Neural progenitor cell (in vitro differentiated cells): ENCODE results near the gene PIK3C2B. TPM values are rescaled to one million over a fixed set of nuclear protein-coding genes. Genes with fewer than 3 reads are reported as not detected.

Source experiments
- DNase-seq: peaks from one replicate; pipeline ENCODE4 v3.0.0-alpha.2; 2016; ENCODE audit warnings: low spot score
- H2AFZ ChIP-seq: fragments of 200-600 bp; sonication (generic); replicated peaks from 2 replicates; pipeline ENCODE4 v1.6.1; 2016; ENCODE audit warnings: antibody characterized with exemption
- H3F3A ChIP-seq: fragments of 200-600 bp; sonication (generic); 2 replicates; pipeline ENCODE4 v1.6.1; 2016; ENCODE audit warnings: antibody characterized with exemption, low read depth
- H3K27ac ChIP-seq: fragments of 200-600 bp; sonication (generic); 2 replicates; pipeline ENCODE4 v1.5.1; 2016; ENCODE audit warnings: mild to moderate bottlenecking
- H3K27me3 ChIP-seq: fragments of 200-600 bp; sonication (generic); 2 replicates; pipeline ENCODE4 v1.6.1; 2016; ENCODE audit warnings: mild to moderate bottlenecking, moderate library complexity
- H3K36me3 ChIP-seq: fragments of 200-600 bp; sonication (generic); 2 replicates; pipeline ENCODE4 v1.5.1; 2016
- H3K4me1 ChIP-seq: fragments of 200-600 bp; sonication (generic); 2 replicates; pipeline ENCODE4 v1.6.1; 2016; ENCODE audit warnings: mixed run types
- H3K4me2 ChIP-seq: fragments of 200-600 bp; sonication (generic); 2 replicates; pipeline ENCODE4 v1.6.1; 2016
- H3K4me3 ChIP-seq: fragments of 200-600 bp; sonication (generic); 2 replicates; pipeline ENCODE4 v1.5.1; 2016
- H3K79me2 ChIP-seq: fragments of 200-600 bp; sonication (generic); 2 replicates; pipeline ENCODE4 v1.6.1; 2016; ENCODE audit warnings: low read depth
- H3K9ac ChIP-seq: fragments of 200-600 bp; sonication (generic); 2 replicates; pipeline ENCODE4 v1.6.1; 2016
- H3K9me3 ChIP-seq: fragments of 200-600 bp; sonication (generic); 2 replicates; pipeline ENCODE4 v1.5.1; 2016; ENCODE audit warnings: low read depth
- H4K20me1 ChIP-seq: fragments of 200-600 bp; sonication (generic); 2 replicates; pipeline ENCODE4 v1.6.1; 2016; ENCODE audit warnings: low read depth
- H3K27ac Mint-ChIP-seq: 3 replicates; pipeline ENCODE4 v1.8.0; 2021; ENCODE audit warnings: mixed read lengths
- H3K27me3 Mint-ChIP-seq: 2 replicates; pipeline ENCODE4 v1.8.0; 2022; ENCODE audit warnings: low read depth, mild to moderate bottlenecking, inconsistent platforms, moderate library complexity, mixed read lengths; ENCODE audit not compliant: insufficient read depth
- H3K36me3 Mint-ChIP-seq: 3 replicates; pipeline ENCODE4 v1.8.0; 2021; ENCODE audit warnings: mixed read lengths
- H3K4me1 Mint-ChIP-seq: 3 replicates; pipeline ENCODE4 v1.8.0; 2021; ENCODE audit warnings: mixed read lengths
- H3K4me3 Mint-ChIP-seq: 3 replicates; pipeline ENCODE4 v1.8.0; 2021; ENCODE audit warnings: mild to moderate bottlenecking, moderate library complexity, mixed read lengths
- H3K9me3 Mint-ChIP-seq: 3 replicates; pipeline ENCODE4 v1.8.0; 2020; ENCODE audit warnings: mixed read lengths
- CTCF ChIP-seq: fragments of 200-600 bp; sonication (generic); IDR thresholded peaks from 2 replicates; pipeline ENCODE4 v1.5.1; 2017; ENCODE audit warnings: antibody characterized with exemption, mild to moderate bottlenecking
- EZH2 ChIP-seq: fragments of 200-600 bp; sonication (generic); IDR thresholded peaks from 2 replicates; pipeline ENCODE4 v1.6.1; 2017; ENCODE audit warnings: antibody characterized with exemption, mild to moderate bottlenecking, moderate library complexity
- EZH2phosphoT487 ChIP-seq: fragments of 200-600 bp; sonication (generic); IDR thresholded peaks from 2 replicates; pipeline ENCODE4 v1.6.1; 2017; ENCODE audit warnings: antibody characterized with exemption
- total RNA-seq: library from RNA; depleted of rRNA; stranded (reverse); fragments of >200 nt; gene quantifications from 2 replicates; pipeline ENCODE4 v1.2.3, GENCODE V29; 2015; ENCODE audit warnings: low replicate concordance

The PIK3C2B gene
- total RNA-seq, 1 donor from 2014 or later = 20.7 TPM

- Histone ChIP-seq H3K27ac (no peak overlapping the region), H3K27me3 (no peaks in the 10 kb centered on the region), H3K9ac (no peak overlapping the region), H4K20me1 (peaks cover 9% of the 10 kb centered on the region), H3K4me2 (no peak overlapping the region), H3F3A (peaks cover 14% of the 10 kb centered on the region), H3K9me3 (no peaks in the 10 kb centered on the region), H3K4me3 (no peak overlapping the region), H3K4me1 (peaks cover 17% of the 10 kb centered on the region), H2AFZ (no peak overlapping the region), H3K36me3 (no peaks in the 10 kb centered on the region), H3K79me2 (no peaks in the 10 kb centered on the region)
- DNase-seq = peak; percentile 71
- no peak overlapping the region for H3K27ac Mint-ChIP-seq
- H3K9me3 Mint-ChIP-seq = peaks cover 2% of the 10 kb centered on the region
- H3K27me3 Mint-ChIP-seq = peaks cover 11% of the 10 kb centered on the region
- H3K36me3 Mint-ChIP-seq = peaks cover 60% of the 10 kb centered on the region
- H3K4me3 Mint-ChIP-seq = no peak overlapping the region
- peaks cover 27% of the 10 kb centered on the region for H3K4me1 Mint-ChIP-seq
- TF ChIP-seq EZH2phosphoT487 (no peak), EZH2 (no peak), CTCF (peak; percentile 51)
These were observed 48.7 kb downstream of the PIK3C2B start for GRCh38 chr1:204445860-204446412.

Other genes with a start within 250 kb of the PIK3C2B start
- gene PLEKHA6, start 134.9 kb downstream of the PIK3C2B start, total RNA-seq = 0.58 and 1.5 TPM in 2 replicates
- 25.0 and 32.7 TPM in 2 replicates for gene PPP1R15B, start 83.0 kb downstream of the PIK3C2B start, total RNA-seq
- gene MDM4, start 21.6 kb upstream of the PIK3C2B start, total RNA-seq = 52.0 and 72.9 TPM in 2 replicates
- 1.9 and 7.2 TPM in 2 replicates for gene LRRN2, start 190.9 kb upstream of the PIK3C2B start, total RNA-seq